H1 (cell line): ENCODE results near the gene SERINC5. TPM values are rescaled to one million over a fixed set of nuclear protein-coding genes. Genes with fewer than 3 reads are reported as not detected.

ENCODE experiments used
- CTCF ChIA-PET: fragments of 300-600 bp; sonication (Branson Sonifier 250); formaldehyde crosslinking; loops from one replicate; lab custom pipeline; 2021; ENCODE audit not compliant: partially characterized antibody; lab: Charles Lee
- POLR2A ChIA-PET: fragments of 300-600 bp; sonication (Branson Sonifier 250); formaldehyde crosslinking; loops from one replicate; lab custom pipeline; 2021; ENCODE audit warnings: inconsistent platforms; ENCODE audit not compliant: partially characterized antibody; lab: Charles Lee
- DNase-seq, 2 experiments: peaks; one replicate each; pipeline versions ENCODE4 v3.0.0 to v3.0.0-alpha.2; 2010 to 2022; ENCODE audit warnings: low spot score in 2 of 2, low read depth in 1 of 2, mixed read lengths in 1 of 2
- FAIRE-seq: peaks from 2 replicates; lab custom pipeline; 2011; peaks lifted over from hg19 to GRCh38; lab: Jason Lieb, UNC
- H2AFZ ChIP-seq: 2 replicates; pipeline ENCODE4 v1.8.1; 2012; ENCODE audit warnings: low read length, inconsistent platforms
- H2AK5ac ChIP-seq: 2 replicates; pipeline ENCODE4 v1.6.1; 2013; ENCODE audit warnings: low read depth, low read length
- H2BK120ac ChIP-seq: replicated peaks from 2 replicates; pipeline ENCODE3; 2013; ENCODE audit warnings: low read depth, low read length, inconsistent platforms
- H2BK12ac ChIP-seq: 2 replicates; pipeline ENCODE4 v1.6.1; 2013; ENCODE audit warnings: low read depth, low read length
- H2BK15ac ChIP-seq: 2 replicates; pipeline ENCODE4 v1.6.1; 2013; ENCODE audit warnings: low read length
- H2BK20ac ChIP-seq: 2 replicates; pipeline ENCODE4 v1.6.1; 2013; ENCODE audit warnings: low read length
- H2BK5ac ChIP-seq: 2 replicates; pipeline ENCODE4 v1.6.1; 2013; ENCODE audit warnings: low read depth, low read length
- H3K14ac ChIP-seq: 2 replicates; pipeline ENCODE4 v1.6.1; 2013; ENCODE audit warnings: inconsistent platforms; ENCODE audit not compliant: insufficient read length
- H3K18ac ChIP-seq: 2 replicates; pipeline ENCODE4 v1.6.1; 2013; ENCODE audit warnings: low read length; ENCODE audit errors: extremely low read depth
- H3K23ac ChIP-seq: 2 replicates; pipeline ENCODE4 v1.6.1; 2013; ENCODE audit warnings: inconsistent platforms; ENCODE audit not compliant: insufficient read length
- H3K23me2 ChIP-seq: 2 replicates; pipeline ENCODE4 v1.6.1; 2013; ENCODE audit warnings: low read depth, low read length
- H3K27ac ChIP-seq: 2 replicates; pipeline ENCODE4 v1.6.1; 2011; ENCODE audit warnings: low read depth, low read length, inconsistent platforms
- H3K27me3 ChIP-seq, 4 experiments: replicated peaks in 1 of 4; 1 replicate in 1 of 4; 2 replicates in 3 of 4; pipeline versions ENCODE4 v1.6.1 to v1.8.1; 2011 to 2013; ENCODE audit warnings: low read length in 3 of 4, mild to moderate bottlenecking in 3 of 4, inconsistent platforms in 2 of 4, mixed read lengths in 2 of 4, moderate library complexity in 1 of 4; ENCODE audit not compliant: control insufficient read depth in 3 of 4, insufficient read depth in 3 of 4; ENCODE audit errors: extremely low read depth in 1 of 4
- H3K36me3 ChIP-seq, 4 experiments: 2 replicates each; pipeline versions ENCODE4 v1.6.1 to v1.8.1; 2011 to 2013; ENCODE audit warnings: mild to moderate bottlenecking in 4 of 4, low read length in 3 of 4, moderate library complexity in 2 of 4, control low read depth in 1 of 4, inconsistent platforms in 1 of 4; ENCODE audit not compliant: insufficient read depth in 4 of 4, control insufficient read depth in 2 of 4
- H3K4ac ChIP-seq: replicated peaks from 2 replicates; pipeline ENCODE3; 2013; ENCODE audit warnings: low read length, low read depth, mixed read lengths, inconsistent platforms; ENCODE audit not compliant: insufficient read length
- H3K4me1 ChIP-seq, 4 experiments: replicated peaks in 1 of 4; 1 replicate in 1 of 4; 2 replicates in 3 of 4; pipeline versions ENCODE4 v1.6.1 to v1.8.1; 2011 to 2013; ENCODE audit warnings: low read length in 3 of 4, inconsistent platforms in 2 of 4, mixed read lengths in 1 of 4; ENCODE audit not compliant: insufficient read depth in 4 of 4, control insufficient read depth in 3 of 4
- H3K4me2 ChIP-seq, 2 experiments: 2 replicates each; pipeline versions ENCODE4 v1.6.1 to v1.8.1; 2011 to 2013; ENCODE audit warnings: low read depth in 2 of 2, low read length in 2 of 2, control low read depth in 1 of 2, inconsistent platforms in 1 of 2, mild to moderate bottlenecking in 1 of 2; ENCODE audit not compliant: insufficient read depth in 1 of 2
- H3K4me3 ChIP-seq, 4 experiments: fragments of 200-600, 300-600 bp in 1 of 4; sonication (generic), shearing (Covaris generic), sonication (Bioruptor Twin) in 1 of 4; 2 replicates each; pipeline versions ENCODE4 v1.5.1 to v1.8.1; 2011 to 2016; ENCODE audit warnings: low read length in 4 of 4, low read depth in 3 of 4, control low read depth in 2 of 4, inconsistent platforms in 2 of 4, mild to moderate bottlenecking in 2 of 4, mixed read lengths in 1 of 4, moderate library complexity in 1 of 4; ENCODE audit not compliant: insufficient read depth in 2 of 4; ENCODE audit errors: extremely low read depth in 1 of 4
- H3K56ac ChIP-seq: replicated peaks from 2 replicates; pipeline ENCODE3; 2013; ENCODE audit warnings: low read depth, mild to moderate bottlenecking, mixed read lengths, low read length, inconsistent platforms; ENCODE audit not compliant: insufficient read length
- H3K79me1 ChIP-seq: 2 replicates; pipeline ENCODE4 v1.6.1; 2013; ENCODE audit warnings: low read depth, low read length, control low read depth
- H3K79me2 ChIP-seq, 2 experiments: 2 replicates each; pipeline versions ENCODE4 v1.6.1 to v1.8.1; 2012 to 2013; ENCODE audit warnings: low read length in 2 of 2, mild to moderate bottlenecking in 2 of 2, inconsistent platforms in 1 of 2; ENCODE audit not compliant: insufficient read depth in 2 of 2, control insufficient read depth in 1 of 2
- H3K9ac ChIP-seq, 4 experiments: replicated peaks in 1 of 4; 1 replicate in 1 of 4; 2 replicates in 3 of 4; pipeline versions ENCODE4 v1.6.1 to v1.8.1; 2011 to 2013; ENCODE audit warnings: low read depth in 3 of 4, low read length in 3 of 4, control low read depth in 2 of 4, mild to moderate bottlenecking in 2 of 4, moderate library complexity in 2 of 4, inconsistent platforms in 1 of 4; ENCODE audit errors: extremely low read depth in 1 of 4
- H3K9me3 ChIP-seq, 2 experiments: 2 replicates each; pipeline versions ENCODE4 v1.6.1 to v1.8.1; 2012 to 2013; ENCODE audit warnings: mild to moderate bottlenecking in 2 of 2, moderate library complexity in 2 of 2, control low read depth in 1 of 2, inconsistent platforms in 1 of 2, low read depth in 1 of 2, low read length in 1 of 2, mixed read lengths in 1 of 2; ENCODE audit not compliant: insufficient read depth in 2 of 2
- H4K20me1 ChIP-seq, 2 experiments: replicated peaks in 1 of 2; 2 replicates each; pipeline versions ENCODE3 to v1.8.1; 2011 to 2013; ENCODE audit warnings: inconsistent platforms in 2 of 2, low read length in 2 of 2, mild to moderate bottlenecking in 1 of 2; ENCODE audit not compliant: insufficient read depth in 2 of 2, control insufficient read depth in 1 of 2
- H4K5ac ChIP-seq: 2 replicates; pipeline ENCODE4 v1.6.1; 2013; ENCODE audit warnings: low read length, low read depth, mixed read lengths, inconsistent platforms; ENCODE audit not compliant: insufficient read length
- H4K8ac ChIP-seq: 2 replicates; pipeline ENCODE4 v1.8.0; 2013; ENCODE audit warnings: mild to moderate bottlenecking, moderate library complexity, low read length, inconsistent platforms; ENCODE audit not compliant: insufficient read depth; ENCODE audit errors: extremely low read depth
- H4K91ac ChIP-seq: replicated peaks from 2 replicates; pipeline ENCODE3; 2013; ENCODE audit warnings: low read length, mixed read lengths, inconsistent platforms; ENCODE audit not compliant: insufficient read length
- CBX8 ChIP-seq: fragments of 300-800, 300-1000 bp; sonication (generic); IDR thresholded peaks from 2 replicates; pipeline ENCODE4 v1.7.1; 2016; ENCODE audit warnings: low read depth, low read length, borderline replicate concordance
- CHD2 ChIP-seq: IDR thresholded peaks from 2 replicates; pipeline ENCODE4 v1.6.1; 2012; ENCODE audit warnings: low read length, improper control_type of control experiment
- CREB1 ChIP-seq: IDR thresholded peaks from 2 replicates; pipeline ENCODE4 v1.6.1; 2012; ENCODE audit warnings: inconsistent platforms
- FOSL1 ChIP-seq: IDR thresholded peaks from 2 replicates; pipeline ENCODE4 v1.6.1; 2011; ENCODE audit warnings: mild to moderate bottlenecking, low read depth, low read length, moderate library complexity; ENCODE audit not compliant: insufficient read depth
- KDM5A ChIP-seq: fragments of 200-600 bp; IDR thresholded peaks from 2 replicates; pipeline ENCODE4 v1.7.1; 2012; ENCODE audit warnings: mild to moderate bottlenecking, low read length, inconsistent platforms, mixed read lengths
- POLR2AphosphoS5 ChIP-seq: IDR thresholded peaks from 2 replicates; pipeline ENCODE4 v1.6.1; 2011; ENCODE audit warnings: low read depth, low read length
- POU5F1 ChIP-seq: IDR thresholded peaks from 2 replicates; pipeline ENCODE4 v1.6.1; 2011; ENCODE audit warnings: low read depth, mild to moderate bottlenecking, low read length, moderate library complexity
- RXRA ChIP-seq: IDR thresholded peaks from 2 replicates; pipeline ENCODE4 v1.6.1; 2011; ENCODE audit warnings: low read depth, mild to moderate bottlenecking, low read length, moderate library complexity; ENCODE audit not compliant: insufficient read depth
- SRF ChIP-seq: IDR thresholded peaks from 2 replicates; pipeline ENCODE4 v1.6.1; 2011; ENCODE audit warnings: mild to moderate bottlenecking, low read depth, low read length, moderate library complexity
- TCF12 ChIP-seq: IDR thresholded peaks from 2 replicates; pipeline ENCODE4 v1.6.1; 2011; ENCODE audit warnings: low read depth, mild to moderate bottlenecking, low read length
- WGBS, 2 experiments: shearing (Covaris generic) in 1 of 2; methylation state at CpG; one replicate each; pipeline versions ENCODE4 v1.1.6 to v1.1.7; 2013 to 2015; ENCODE audit warnings: low lambda C conversion rate in 2 of 2, mixed read lengths in 2 of 2, inconsistent platforms in 1 of 2, low coverage in 1 of 2, missing lambda C conversion rate in 1 of 2; ENCODE audit not compliant: insufficient replicate concordance in 2 of 2, insufficient coverage in 1 of 2, insufficient read length in 1 of 2; ENCODE audit errors: extremely low coverage in 1 of 2, missing lambda C conversion rate in 1 of 2; 5-methylcytosine and 5-hydroxymethylcytosine counted together
- polyA plus RNA-seq, 7 experiments: library from polyadenylated mRNA; depleted of rRNA in 3 of 7; stranded (reverse) in 5 of 7; unstranded in 2 of 7; fragments of >200 nt in 5 of 7; fragments of 200-250 nt in 2 of 7; gene quantifications; 1 replicate in 5 of 7; 2 replicates in 1 of 7; 4 replicates in 1 of 7; pipeline versions ENCODE4 v1.2.1 to v1.2.3, GENCODE V29; 2011 to 2013; ENCODE audit warnings: missing spikeins in 2 of 7, mixed read lengths in 2 of 7
- total RNA-seq: library from RNA; stranded (reverse); fragmentation: NEBNext Ultra II Directional; extraction: Animal tissue kit (Norgen Biotek cat#: 25700); gene quantifications from 2 replicates; pipeline ENCODE4 v1.2.1, GENCODE V29; 2021

Gene SERINC5
- total and polyA plus RNA-seq, 2 of the 8 experiments (the other 6 are each of a cell fraction or from before 2014, with no cell fraction given): 32.2 to 149 TPM

- Histone ChIP-seq H4K8ac (no peak overlapping the region), H2AFZ (no peak overlapping the region), H3K14ac (no peak overlapping the region), H3K23me2 (peaks cover 3% of the 10 kb centered on the region; the same call in 1 of the 2 replicates), H2BK12ac (no peak overlapping the region; the same call in 1 of the 2 replicates), H4K20me1 (peaks cover 5 to 7% of the 10 kb centered on the region in 2 experiments), H3K4ac (no peak overlapping the region), H3K4me1 (peaks cover 6 to 32% (median 25%) of the 10 kb centered on the region in 4 experiments), H3K4me2 (peak overlapping the region; percentile 56), H3K27me3 (no peaks in the 10 kb centered on the region), H3K36me3 (peaks cover 0 to 22% (median 11%) of the 10 kb centered on the region in 4 experiments; a peak in 3 of 8 replicates), H2BK15ac (no peak overlapping the region), H3K18ac (no peak overlapping the region), H3K27ac (peak overlapping the region; percentile 60), H3K9ac (no peak overlapping the region; a peak in 2 of 7 replicates), H3K9me3 (peaks cover 8 to 16% of the 10 kb centered on the region in 2 experiments), H3K79me1 (peaks cover 5% of the 10 kb centered on the region), H3K23ac (no peak overlapping the region), H2BK5ac (no peak overlapping the region), H3K4me3 (peak overlapping the region in 1 of 4 experiments; percentile 34; a peak in 2 of 8 replicates), H3K56ac (no peak overlapping the region), H2BK20ac (no peak overlapping the region), H2BK120ac (no peak overlapping the region), H3K79me2 (peaks cover 35 to 95% of the 10 kb centered on the region in 2 experiments), H2AK5ac (no peak overlapping the region), H4K91ac (no peak overlapping the region), H4K5ac (peak overlapping the region; percentile 53)
- ChIA-PET POLR2A (interaction anchor here (1.0 to 8.9 kb wide), 10 partner anchors 10 to 84 kb away, joined by 3 to 76 read pairs (median 4); partner anchors contain the start of gene SERINC5), CTCF (interaction anchor here (1.1 to 1.7 kb wide), 6 partner anchors 10 to 156 kb away, joined by 3 to 5 read pairs (median 3); partner anchors contain the start of gene SERINC5)
- WGBS, 2 experiments: 76% methylated on average over 2 of the region's 2 CpGs; no CpG with 5 or more reads in 1 of the 2 experiments
- FAIRE-seq: peak; percentile 87
- DNase-seq: no peak
- TF ChIP-seq RXRA (no peak), POLR2AphosphoS5 (no peak), SRF (no peak), CHD2 (no peak), POU5F1 (0 out of 2 replicates have a peak, but pooled peaks have one; percentile 26), CBX8 (no peak), FOSL1 (no peak), CREB1 (no peak), KDM5A (no peak), TCF12 (0 out of 2 replicates have a peak, but pooled peaks have one; percentile 47)
Observed at GRCh38 chr5:80246001-80246758, 9.7 kb downstream of the SERINC5 start.
